Activated CD4-positive, alpha-beta T cell treated with anti-CD3 and anti-CD28 coated beads, Interleukin-2, amount 10 ng/mL, durations not matched to agents 7 days and 5 days (primary cell): Measurements from ENCODE around the gene TBC1D9B. TPM values are rescaled to one million over a fixed set of nuclear protein-coding genes. Genes with fewer than 3 reads are reported as not detected.

Source experiments
- CTCF ChIA-PET: fragments of 350-600 bp; sonication (Branson Sonifier 250); formaldehyde crosslinking; loops from one replicate; lab custom pipeline; 2021; ENCODE audit warnings: antibody characterized with exemption; lab: Charles Lee
- POLR2A ChIA-PET: fragments of 350-600 bp; sonication (Branson Sonifier 250); formaldehyde crosslinking; loops from one replicate; lab custom pipeline; 2021; ENCODE audit warnings: antibody characterized with exemption; lab: Charles Lee
- DNase-seq: peaks from one replicate; pipeline ENCODE4 v3.0.0-alpha.2; 2020
- H3K27ac Mint-ChIP-seq: one replicate; pipeline ENCODE4 v1.8.0; 2021; ENCODE audit warnings: mild to moderate bottlenecking, moderate library complexity, mixed read lengths
- H3K27me3 Mint-ChIP-seq: one replicate; pipeline ENCODE4 v1.8.0; 2021; ENCODE audit warnings: mixed read lengths
- H3K36me3 Mint-ChIP-seq: one replicate; pipeline ENCODE4 v1.8.0; 2021; ENCODE audit warnings: low read depth, mixed read lengths
- H3K4me1 Mint-ChIP-seq: one replicate; pipeline ENCODE4 v1.8.0; 2021; ENCODE audit warnings: mixed read lengths
- H3K4me3 Mint-ChIP-seq: one replicate; pipeline ENCODE4 v1.8.0; 2021; ENCODE audit warnings: mild to moderate bottlenecking, moderate library complexity, mixed read lengths
- H3K9me3 Mint-ChIP-seq: one replicate; pipeline ENCODE4 v1.8.0; 2021; ENCODE audit warnings: mixed read lengths
- total RNA-seq, 2 experiments: library from RNA; stranded (reverse); gene quantifications; one replicate each; pipeline ENCODE4 v1.2.3, GENCODE V29; 2021

Gene TBC1D9B
- total RNA-seq, 2 experiments from 2014 or later, result 86.4 to 92.9 TPM

DNA sequence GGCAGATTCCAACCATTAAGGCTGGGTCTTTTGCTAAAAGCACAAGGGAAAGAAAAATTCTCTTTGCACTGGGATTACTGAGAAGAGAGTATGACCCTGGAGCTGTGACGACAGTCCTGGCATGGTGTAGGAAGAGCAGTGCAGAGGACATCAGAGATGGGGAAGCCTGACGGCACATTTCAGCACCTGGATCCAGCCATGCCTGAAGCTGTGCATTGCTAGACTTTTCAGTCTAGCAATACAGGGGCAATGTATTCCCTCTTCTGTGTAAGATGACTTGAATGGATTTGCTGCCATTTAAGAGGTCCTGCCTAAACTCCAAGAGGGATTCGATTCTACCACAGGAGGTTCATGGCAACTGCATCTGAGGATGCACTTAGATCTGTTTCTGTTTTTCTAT, 36.7 kb downstream of the TBC1D9B start:
- ChIA-PET CTCF (interaction anchor here (1.7 kb wide), 1 partner anchor 20 kb away, joined by 5 read pairs; no protein-coding TSS in a partner anchor), POLR2A (no interaction called here)
- Mint-ChIP-seq H3K9me3 (no peaks in the 10 kb centered on the region), H3K4me3 (no peak overlapping the region), H3K36me3 (peaks cover 2% of the 10 kb centered on the region), H3K27me3 (no peaks in the 10 kb centered on the region), H3K27ac (no peak overlapping the region), H3K4me1 (no peaks in the 10 kb centered on the region)
- no peak for DNase-seq

DNA sequence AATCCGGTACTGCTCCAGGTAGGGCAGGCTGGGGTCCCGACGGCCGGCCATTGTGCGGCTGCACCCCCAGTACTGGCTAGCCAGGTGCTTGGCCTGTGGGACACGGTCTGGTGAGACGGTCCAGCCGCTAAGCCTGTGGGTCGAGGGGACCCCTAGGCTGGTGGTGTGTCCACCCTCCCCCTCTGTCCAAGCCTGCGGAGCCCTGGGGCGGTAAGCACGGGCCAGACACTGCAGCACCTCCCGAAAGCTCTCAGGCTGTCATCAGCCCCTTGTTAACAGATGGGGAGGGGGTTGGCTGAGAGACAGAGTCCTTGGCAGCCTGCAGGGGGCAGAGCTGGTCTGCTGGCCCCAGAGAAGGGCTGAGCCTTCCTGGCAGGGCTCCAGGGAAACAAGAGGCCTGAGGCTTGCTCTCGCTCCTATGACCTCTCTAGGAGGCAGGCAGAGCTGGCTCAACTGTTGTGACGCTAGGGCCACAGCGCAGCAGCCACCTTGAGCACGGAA, 37.2 kb downstream of the TBC1D9B start:
- CTCF ChIA-PET, result interaction anchor here (1.7 kb wide), 1 partner anchor 19 kb away, joined by 5 read pairs; no protein-coding TSS in a partner anchor
- H3K27me3 Mint-ChIP-seq, result no peaks in the 10 kb centered on the region
- H3K27ac Mint-ChIP-seq, result no peak overlapping the region
- H3K36me3 Mint-ChIP-seq, result peaks cover 3% of the 10 kb centered on the region
- POLR2A ChIA-PET, result no interaction called here
- H3K4me3 Mint-ChIP-seq, result no peak overlapping the region
- no peaks in the 10 kb centered on the region for H3K9me3 Mint-ChIP-seq
- no peaks in the 10 kb centered on the region for H3K4me1 Mint-ChIP-seq
- DNase-seq, result no peak

GRCh38 chr5:179869641-179870402, 37.9 kb downstream of the TBC1D9B start:
- POLR2A ChIA-PET, result no interaction called here
- no peaks in the 10 kb centered on the region for H3K9me3 Mint-ChIP-seq
- peaks cover 9% of the 10 kb centered on the region for H3K36me3 Mint-ChIP-seq
- DNase-seq, result no peak
- no peak overlapping the region for H3K4me3 Mint-ChIP-seq
- H3K27ac Mint-ChIP-seq, result peak overlapping the region; percentile 60
- H3K4me1 Mint-ChIP-seq, result no peaks in the 10 kb centered on the region
- H3K27me3 Mint-ChIP-seq, result no peaks in the 10 kb centered on the region
- CTCF ChIA-PET, result interaction anchor here (0.9 to 1.7 kb wide), 3 partner anchors 9 to 19 kb away, joined by 3 to 5 read pairs (median 3); no protein-coding TSS in a partner anchor

DNA sequence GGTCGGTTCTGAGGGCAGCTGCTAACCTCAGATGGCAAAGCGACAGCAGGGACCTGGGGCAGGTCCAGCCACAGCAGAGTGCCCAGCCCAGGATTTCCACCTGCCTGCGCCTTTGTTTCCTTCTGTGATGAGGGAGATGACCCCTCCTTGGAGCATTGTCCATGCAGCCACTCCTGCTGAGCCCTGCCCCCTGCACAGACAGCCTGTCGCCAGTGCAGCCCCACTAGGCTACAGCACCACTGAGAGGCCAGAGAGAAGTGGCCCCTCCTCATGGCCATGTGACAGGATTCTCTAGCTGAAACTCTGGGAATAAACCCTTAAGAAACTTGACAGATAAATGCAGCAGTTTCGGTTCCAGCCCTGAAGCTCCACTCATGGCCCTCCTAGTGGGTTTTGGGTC, 38.6 kb downstream of the TBC1D9B start:
- DNase-seq, result no peak
- peaks cover 9% of the 10 kb centered on the region for H3K36me3 Mint-ChIP-seq
- no peak overlapping the region for H3K27ac Mint-ChIP-seq
- no peaks in the 10 kb centered on the region for H3K4me1 Mint-ChIP-seq
- H3K27me3 Mint-ChIP-seq, result no peaks in the 10 kb centered on the region
- no peak overlapping the region for H3K4me3 Mint-ChIP-seq
- H3K9me3 Mint-ChIP-seq, result no peaks in the 10 kb centered on the region
- CTCF ChIA-PET, result interaction anchor here (0.9 to 1.1 kb wide), 2 partner anchors 10 to 13 kb away, joined by 3 read pairs; no protein-coding TSS in a partner anchor
- POLR2A ChIA-PET, result no interaction called here

DNA sequence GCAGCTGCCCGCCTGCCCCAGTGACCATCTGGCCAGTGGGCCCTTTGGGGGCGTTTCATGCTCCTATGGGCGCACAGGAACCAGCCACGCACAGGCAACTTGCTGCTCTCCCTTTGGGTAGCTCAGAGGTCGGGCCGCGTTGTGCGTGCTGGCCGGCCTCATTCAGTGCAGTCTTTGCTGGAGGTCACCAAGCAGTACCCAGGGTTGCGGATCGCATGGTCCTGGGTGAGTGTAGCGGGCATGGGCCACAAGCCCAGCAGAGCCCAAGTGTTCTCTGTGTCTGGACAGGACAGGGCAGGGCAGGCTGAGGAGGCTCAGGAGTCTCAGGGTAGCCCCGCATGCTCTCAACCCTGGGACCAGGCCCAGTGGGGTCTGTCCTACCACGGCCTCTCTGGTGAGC, 39.2 kb downstream of the TBC1D9B start:
- H3K27ac Mint-ChIP-seq, result no peak overlapping the region
- H3K36me3 Mint-ChIP-seq, result peaks cover 12% of the 10 kb centered on the region
- POLR2A ChIA-PET, result no interaction called here
- no peaks in the 10 kb centered on the region for H3K27me3 Mint-ChIP-seq
- H3K4me3 Mint-ChIP-seq, result no peak overlapping the region
- no peaks in the 10 kb centered on the region for H3K4me1 Mint-ChIP-seq
- DNase-seq, result no peak
- H3K9me3 Mint-ChIP-seq, result no peaks in the 10 kb centered on the region
- CTCF ChIA-PET, result interaction anchor here (0.6 kb wide), 1 partner anchor 344 kb away, joined by 3 read pairs; no protein-coding TSS in a partner anchor

DNA sequence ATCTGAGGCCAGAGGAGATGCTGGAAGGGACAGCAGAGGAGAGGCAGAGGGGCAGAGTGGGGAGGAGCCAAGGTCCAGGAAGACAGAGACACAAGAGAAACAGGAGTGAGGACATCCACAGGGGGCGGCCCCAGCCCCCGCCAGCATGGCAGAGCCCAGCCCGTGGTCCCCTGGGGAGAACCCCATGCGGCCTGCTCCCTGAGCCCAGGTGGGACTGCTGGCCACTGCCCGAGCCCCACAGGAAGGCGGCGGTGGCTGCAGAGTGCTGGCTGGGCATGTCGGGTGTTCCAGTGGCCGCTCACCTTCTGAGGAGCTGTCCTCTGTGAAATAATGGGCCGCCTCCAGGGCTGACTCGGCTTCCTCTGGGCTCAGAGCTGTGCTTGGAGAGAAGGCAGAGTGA, 40.2 kb downstream of the TBC1D9B start:
- Mint-ChIP-seq H3K27me3 (no peaks in the 10 kb centered on the region), H3K4me3 (no peak overlapping the region), H3K4me1 (no peaks in the 10 kb centered on the region), H3K36me3 (peaks cover 17% of the 10 kb centered on the region), H3K9me3 (no peaks in the 10 kb centered on the region), H3K27ac (peak overlapping the region; percentile 54)
- DNase-seq, result no peak
- CTCF ChIA-PET, result interaction anchor here (1.0 kb wide), 1 partner anchor 23 kb away, joined by 3 read pairs; no protein-coding TSS in a partner anchor
- POLR2A ChIA-PET, result no interaction called here

DNA sequence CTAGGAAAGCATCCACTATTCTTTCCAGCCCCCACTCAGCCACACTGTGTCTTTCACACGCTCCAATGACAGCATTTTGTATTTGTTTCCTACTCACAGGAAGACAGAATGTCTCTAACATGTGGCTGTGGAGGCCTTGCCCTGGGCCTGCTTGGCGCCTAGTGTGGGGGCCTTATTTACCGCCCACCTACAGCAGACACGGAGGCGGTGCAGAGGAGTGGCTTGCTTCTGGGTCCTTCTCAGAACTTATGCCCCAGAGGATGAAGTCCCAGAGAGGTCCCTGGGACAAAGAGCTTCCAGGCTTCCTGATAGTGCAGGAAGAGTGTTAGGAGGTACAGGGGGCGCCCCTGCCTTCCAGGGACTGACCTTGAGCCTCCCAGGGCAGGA, 40.6 kb downstream of the TBC1D9B start:
- Mint-ChIP-seq H3K27ac (peak overlapping the region; percentile 54), H3K4me3 (no peak overlapping the region), H3K9me3 (no peaks in the 10 kb centered on the region), H3K27me3 (no peaks in the 10 kb centered on the region), H3K4me1 (no peaks in the 10 kb centered on the region), H3K36me3 (peaks cover 18% of the 10 kb centered on the region)
- DNase-seq, result no peak
- ChIA-PET POLR2A (no interaction called here), CTCF (interaction anchor here (1.0 kb wide), 1 partner anchor 23 kb away, joined by 3 read pairs; no protein-coding TSS in a partner anchor)

- Mint-ChIP-seq H3K4me1 (no peaks in the 10 kb centered on the region), H3K27me3 (no peaks in the 10 kb centered on the region), H3K36me3 (peaks cover 18% of the 10 kb centered on the region), H3K4me3 (no peak overlapping the region), H3K9me3 (no peaks in the 10 kb centered on the region), H3K27ac (no peak overlapping the region)
- ChIA-PET POLR2A (no interaction called here), CTCF (no interaction called here)
- peak; percentile 14 for DNase-seq
Observed at GRCh38 chr5:179866241-179867078, 41.2 kb downstream of the TBC1D9B start.

GRCh38 chr5:179865491-179866240, 42.0 kb downstream of the TBC1D9B start:
- ChIA-PET POLR2A (no interaction called here), CTCF (interaction anchor here (0.6 kb wide), 1 partner anchor 16 kb away, joined by 4 read pairs; no protein-coding TSS in a partner anchor)
- no peaks in the 10 kb centered on the region for H3K9me3 Mint-ChIP-seq
- peaks cover 18% of the 10 kb centered on the region for H3K36me3 Mint-ChIP-seq
- DNase-seq, result no peak
- H3K27ac Mint-ChIP-seq, result no peak overlapping the region
- no peak overlapping the region for H3K4me3 Mint-ChIP-seq
- no peaks in the 10 kb centered on the region for H3K27me3 Mint-ChIP-seq
- H3K4me1 Mint-ChIP-seq, result no peaks in the 10 kb centered on the region

GRCh38 chr5:179864686-179865085, 43.0 kb downstream of the TBC1D9B start:
- Mint-ChIP-seq H3K4me3 (no peak overlapping the region), H3K27me3 (no peaks in the 10 kb centered on the region), H3K9me3 (no peaks in the 10 kb centered on the region), H3K27ac (no peak overlapping the region), H3K36me3 (peaks cover 20% of the 10 kb centered on the region), H3K4me1 (peaks cover 5% of the 10 kb centered on the region)
- ChIA-PET CTCF (no interaction called here), POLR2A (no interaction called here)
- no peak for DNase-seq

DNA sequence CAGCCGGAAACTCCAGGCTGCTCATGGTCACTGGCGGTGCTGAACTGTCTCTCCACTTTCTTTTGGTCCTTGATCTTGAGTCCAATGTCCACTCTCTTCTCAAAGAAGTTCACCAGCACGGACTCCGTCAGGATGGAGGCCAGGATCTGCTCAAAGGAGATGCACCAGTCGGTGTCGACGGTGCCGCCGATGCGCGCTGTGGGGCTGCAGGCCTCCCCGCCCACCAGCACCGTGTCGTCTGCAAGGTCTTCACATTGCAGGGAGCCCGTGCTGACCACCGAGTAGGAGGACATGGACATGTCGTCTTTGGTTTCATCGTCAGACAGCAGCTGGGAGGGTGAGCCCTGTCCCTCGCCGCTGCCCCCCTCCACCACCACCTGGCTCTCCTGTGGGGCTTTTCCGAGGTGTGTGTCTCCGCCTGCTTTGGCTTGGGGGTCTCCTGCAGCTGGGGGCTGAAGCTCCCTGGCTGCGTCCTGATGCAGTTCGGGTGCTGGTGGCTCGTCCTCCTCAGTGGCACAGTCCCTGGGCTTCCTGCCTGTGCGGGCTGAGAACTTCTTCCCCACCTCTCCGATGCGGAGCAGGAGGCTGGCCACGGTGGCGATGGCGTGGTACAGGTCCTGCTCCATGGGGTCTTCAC, 44.1 kb downstream of the TBC1D9B start:
- Mint-ChIP-seq H3K27ac (no peak overlapping the region), H3K36me3 (peaks cover 20% of the 10 kb centered on the region), H3K4me1 (peaks cover 5% of the 10 kb centered on the region), H3K9me3 (no peaks in the 10 kb centered on the region), H3K27me3 (no peaks in the 10 kb centered on the region), H3K4me3 (no peak overlapping the region)
- ChIA-PET POLR2A (no interaction called here), CTCF (no interaction called here)
- no peak for DNase-seq

DNA sequence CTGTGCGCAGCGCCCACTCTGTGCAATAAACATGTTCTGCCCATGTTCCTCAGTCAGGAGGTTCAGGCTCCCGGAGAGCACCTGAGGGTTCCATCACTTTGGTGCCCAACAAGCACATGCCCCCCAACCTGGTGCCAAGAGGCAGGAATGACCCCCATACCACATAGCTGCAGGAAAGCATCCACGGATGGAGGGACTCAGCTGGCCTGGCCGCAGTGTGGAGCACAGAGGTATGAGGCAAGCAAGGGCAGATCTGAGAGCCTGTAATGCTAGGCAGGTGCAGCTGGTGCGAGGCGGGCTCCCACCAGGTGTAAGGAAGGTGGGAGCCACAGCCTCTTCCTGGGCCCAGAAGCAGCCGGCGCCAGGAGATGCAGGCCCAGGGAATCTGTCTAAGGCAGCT, 44.8 kb downstream of the TBC1D9B start:
- ChIA-PET POLR2A (no interaction called here), CTCF (no interaction called here)
- Mint-ChIP-seq H3K27me3 (no peaks in the 10 kb centered on the region), H3K27ac (no peak overlapping the region), H3K4me1 (peaks cover 10% of the 10 kb centered on the region), H3K9me3 (no peaks in the 10 kb centered on the region), H3K4me3 (no peak overlapping the region), H3K36me3 (peaks cover 18% of the 10 kb centered on the region)
- DNase-seq, result no peak
